ENCODE data around the gene ANTXR1. TPM values are rescaled to one million over a fixed set of nuclear protein-coding genes. Genes with fewer than 3 reads are reported as not detected.

The ANTXR1 gene
- total RNA-seq, 1 donor, result 61.5 TPM

DNA sequence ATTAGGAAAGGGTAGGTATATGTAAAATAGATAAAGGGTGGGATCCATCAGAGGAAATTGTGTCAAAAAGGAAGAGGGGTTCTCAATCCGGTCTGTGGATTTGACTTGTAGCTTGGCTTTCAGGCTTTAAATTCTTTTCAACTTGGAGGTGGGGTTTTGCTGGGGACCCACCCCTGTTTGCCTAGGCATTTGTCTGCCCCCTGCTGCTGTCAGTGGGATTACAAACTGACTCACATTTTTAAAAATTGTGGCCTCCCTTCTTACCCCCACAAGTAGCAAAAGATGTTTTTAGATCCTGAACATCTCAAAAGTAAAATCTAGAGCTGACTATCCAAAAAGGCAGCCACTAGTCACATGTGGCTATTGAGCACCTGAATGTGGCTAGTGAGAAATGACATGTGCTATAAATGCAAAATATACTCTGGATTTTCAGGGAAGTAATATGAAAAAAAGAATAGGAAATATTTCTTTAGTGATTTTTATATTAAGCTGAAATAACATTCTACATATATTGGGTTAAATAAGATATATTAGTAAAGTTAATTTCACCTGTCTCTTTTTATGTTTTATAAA is 195.1 kb downstream of the ANTXR1 start:
- TF ChIP-seq, protein P1, sequence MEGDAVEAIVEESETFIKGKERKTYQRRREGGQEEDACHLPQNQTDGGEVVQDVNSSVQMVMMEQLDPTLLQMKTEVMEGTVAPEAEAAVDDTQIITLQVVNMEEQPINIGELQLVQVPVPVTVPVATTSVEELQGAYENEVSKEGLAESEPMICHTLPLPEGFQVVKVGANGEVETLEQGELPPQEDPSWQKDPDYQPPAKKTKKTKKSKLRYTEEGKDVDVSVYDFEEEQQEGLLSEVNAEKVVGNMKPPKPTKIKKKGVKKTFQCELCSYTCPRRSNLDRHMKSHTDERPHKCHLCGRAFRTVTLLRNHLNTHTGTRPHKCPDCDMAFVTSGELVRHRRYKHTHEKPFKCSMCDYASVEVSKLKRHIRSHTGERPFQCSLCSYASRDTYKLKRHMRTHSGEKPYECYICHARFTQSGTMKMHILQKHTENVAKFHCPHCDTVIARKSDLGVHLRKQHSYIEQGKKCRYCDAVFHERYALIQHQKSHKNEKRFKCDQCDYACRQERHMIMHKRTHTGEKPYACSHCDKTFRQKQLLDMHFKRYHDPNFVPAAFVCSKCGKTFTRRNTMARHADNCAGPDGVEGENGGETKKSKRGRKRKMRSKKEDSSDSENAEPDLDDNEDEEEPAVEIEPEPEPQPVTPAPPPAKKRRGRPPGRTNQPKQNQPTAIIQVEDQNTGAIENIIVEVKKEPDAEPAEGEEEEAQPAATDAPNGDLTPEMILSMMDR (IDR thresholded peaks at IDR 0.05; ENCODE audit: insufficient read depth, low read length), result peak; percentile 39
- no peak overlapping the region for H3K4me3 ChIP-seq (ENCODE audit: low read depth, low read length)
- DNase-seq (ENCODE audit: low read depth), result peak; percentile 18

GRCh38 chr2:69209482-69209881 is 196.5 kb downstream of the ANTXR1 start:
- TF ChIP-seq, protein P1 (IDR thresholded peaks at IDR 0.05; ENCODE audit: insufficient read depth, low read length), result no peak
- H3K4me3 ChIP-seq (ENCODE audit: low read depth, low read length), result no peak overlapping the region
- DNase-seq (ENCODE audit: low read depth), result no peak

DNA sequence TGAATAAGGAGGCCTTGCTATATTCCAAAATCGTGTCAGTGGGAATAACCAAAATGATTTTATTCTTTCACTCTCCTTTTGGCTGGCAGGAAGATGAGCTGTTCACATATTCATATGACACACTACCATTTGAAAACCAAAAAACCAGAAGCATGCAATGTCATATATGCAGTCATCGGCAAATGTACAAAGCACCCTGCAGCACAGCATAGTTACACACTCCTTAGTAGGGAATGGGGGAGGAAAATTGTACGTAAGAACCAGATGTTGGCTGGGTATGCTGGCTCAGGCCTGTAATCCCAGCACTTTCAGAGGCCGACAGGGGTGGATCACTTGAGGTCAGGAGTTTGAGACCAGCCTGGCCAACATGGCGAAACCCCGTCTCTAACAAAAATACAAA is 197.4 kb downstream of the ANTXR1 start:
- no peak for DNase-seq (ENCODE audit: low read depth)
- TF ChIP-seq, protein P1 (IDR thresholded peaks at IDR 0.05; ENCODE audit: insufficient read depth, low read length), result no peak
- no peak overlapping the region for H3K4me3 ChIP-seq (ENCODE audit: low read depth, low read length)

GRCh38 chr2:69211048-69211447 is 198.1 kb downstream of the ANTXR1 start:
- TF ChIP-seq, protein P1 (IDR thresholded peaks at IDR 0.05; ENCODE audit: insufficient read depth, low read length), result no peak
- DNase-seq (ENCODE audit: low read depth), result peak; percentile 49
- no peak overlapping the region for H3K4me3 ChIP-seq (ENCODE audit: low read depth, low read length)

DNA sequence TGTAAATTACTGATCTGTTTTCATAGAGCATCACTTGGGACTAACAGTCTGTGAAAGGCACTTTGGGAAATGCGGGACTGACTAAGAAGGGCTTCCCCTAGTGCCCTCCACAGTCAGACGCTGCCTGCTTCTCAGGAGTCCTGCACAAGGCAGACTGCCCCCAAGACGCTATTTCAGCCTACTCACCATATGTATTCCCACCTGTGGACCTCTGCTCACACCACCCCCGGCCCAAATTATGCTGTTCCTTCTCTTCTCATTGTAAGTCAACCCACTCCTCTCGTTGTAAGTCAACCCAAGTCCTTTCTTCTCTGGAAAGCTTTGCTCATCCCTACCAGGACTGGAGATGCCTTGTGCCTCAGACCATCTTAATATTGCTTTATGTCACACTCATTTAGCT is 198.7 kb downstream of the ANTXR1 start:
- TF ChIP-seq, protein P1 (IDR thresholded peaks at IDR 0.05; ENCODE audit: insufficient read depth, low read length), result no peak
- no peak for DNase-seq (ENCODE audit: low read depth)
- H3K4me3 ChIP-seq (ENCODE audit: low read depth, low read length), result no peak overlapping the region

GRCh38 chr2:69212238-69213028 is 199.5 kb downstream of the ANTXR1 start:
- TF ChIP-seq, protein P1 (IDR thresholded peaks at IDR 0.05; ENCODE audit: insufficient read depth, low read length), result no peak
- no peak for DNase-seq (ENCODE audit: low read depth)

More at GRCh38 chr2:69212238-69213028, 199.5 kb downstream of the ANTXR1 start:
- H3K4me3 ChIP-seq (ENCODE audit: low read depth, low read length), result no peak overlapping the region

All from fibroblast of the aortic adventitia (primary cell).